ENCODE results near the gene INAFM1. TPM values are rescaled to one million over a fixed set of nuclear protein-coding genes. Genes with fewer than 3 reads are reported as not detected.
A peak's percentile ranks its signal among the peaks of the same experiment; 100 is the strongest.

The INAFM1 gene
- total RNA-seq, 1 experiment from 2014 or later: 8.1 TPM

- TF ChIP-seq ATF3 (CRISPR knock-in tag; conservative IDR thresholded peaks at IDR 0.05) (peak; percentile 60; the same call in 1 of the 2 replicates), ZNF425 (CRISPR knock-in tag; conservative IDR thresholded peaks at IDR 0.05) (no peak), E2F5 (CRISPR knock-in tag; IDR thresholded peaks at IDR 0.05) (peak; percentile 67; the same call in 1 of the 2 replicates), TCF7 (CRISPR knock-in tag; IDR thresholded peaks at IDR 0.05; ENCODE audit: low read depth) (0 out of 2 replicates have a peak, but pooled peaks have one; percentile 7), ZMAT4 (CRISPR knock-in tag; IDR thresholded peaks at IDR 0.05) (no peak), MAX (CRISPR knock-in tag; IDR thresholded peaks at IDR 0.05) (peak; percentile 88), ZNF121 (CRISPR knock-in tag; IDR thresholded peaks at IDR 0.05) (0 out of 2 replicates have a peak, but pooled peaks have one; percentile 60), ZNF138 (CRISPR knock-in tag; conservative IDR thresholded peaks at IDR 0.05) (no peak), FOXK1 (CRISPR knock-in tag; IDR thresholded peaks at IDR 0.05) (peak; percentile 70; the same call in 1 of the 2 replicates), CDX4 (CRISPR knock-in tag; IDR thresholded peaks at IDR 0.05; ENCODE audit: borderline replicate concordance) (no peak), TP53 (CRISPR knock-in tag; IDR thresholded peaks at IDR 0.05) (0 out of 2 replicates have a peak, but pooled peaks have one; percentile 78), CREM (CRISPR knock-in tag; IDR thresholded peaks at IDR 0.05) (peak; percentile 69; the same call in 1 of the 2 replicates), HMGA2 (CRISPR knock-in tag; IDR thresholded peaks at IDR 0.05) (no peak), NFYB (CRISPR knock-in tag; conservative IDR thresholded peaks at IDR 0.05; ENCODE audit: low read depth) (no peak), ZNF232 (CRISPR knock-in tag; IDR thresholded peaks at IDR 0.05) (no peak), ZBTB21 (CRISPR knock-in tag; IDR thresholded peaks at IDR 0.05; ENCODE audit: borderline replicate concordance) (peak; percentile 67; the same call in 1 of the 2 replicates)
- TF ChIP-seq, protein P1, sequence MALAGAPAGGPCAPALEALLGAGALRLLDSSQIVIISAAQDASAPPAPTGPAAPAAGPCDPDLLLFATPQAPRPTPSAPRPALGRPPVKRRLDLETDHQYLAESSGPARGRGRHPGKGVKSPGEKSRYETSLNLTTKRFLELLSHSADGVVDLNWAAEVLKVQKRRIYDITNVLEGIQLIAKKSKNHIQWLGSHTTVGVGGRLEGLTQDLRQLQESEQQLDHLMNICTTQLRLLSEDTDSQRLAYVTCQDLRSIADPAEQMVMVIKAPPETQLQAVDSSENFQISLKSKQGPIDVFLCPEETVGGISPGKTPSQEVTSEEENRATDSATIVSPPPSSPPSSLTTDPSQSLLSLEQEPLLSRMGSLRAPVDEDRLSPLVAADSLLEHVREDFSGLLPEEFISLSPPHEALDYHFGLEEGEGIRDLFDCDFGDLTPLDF (CRISPR knock-in tag; IDR thresholded peaks at IDR 0.05): 0 out of 2 replicates have a peak, but pooled peaks have one; percentile 31
- TF ChIP-seq, protein P2, sequence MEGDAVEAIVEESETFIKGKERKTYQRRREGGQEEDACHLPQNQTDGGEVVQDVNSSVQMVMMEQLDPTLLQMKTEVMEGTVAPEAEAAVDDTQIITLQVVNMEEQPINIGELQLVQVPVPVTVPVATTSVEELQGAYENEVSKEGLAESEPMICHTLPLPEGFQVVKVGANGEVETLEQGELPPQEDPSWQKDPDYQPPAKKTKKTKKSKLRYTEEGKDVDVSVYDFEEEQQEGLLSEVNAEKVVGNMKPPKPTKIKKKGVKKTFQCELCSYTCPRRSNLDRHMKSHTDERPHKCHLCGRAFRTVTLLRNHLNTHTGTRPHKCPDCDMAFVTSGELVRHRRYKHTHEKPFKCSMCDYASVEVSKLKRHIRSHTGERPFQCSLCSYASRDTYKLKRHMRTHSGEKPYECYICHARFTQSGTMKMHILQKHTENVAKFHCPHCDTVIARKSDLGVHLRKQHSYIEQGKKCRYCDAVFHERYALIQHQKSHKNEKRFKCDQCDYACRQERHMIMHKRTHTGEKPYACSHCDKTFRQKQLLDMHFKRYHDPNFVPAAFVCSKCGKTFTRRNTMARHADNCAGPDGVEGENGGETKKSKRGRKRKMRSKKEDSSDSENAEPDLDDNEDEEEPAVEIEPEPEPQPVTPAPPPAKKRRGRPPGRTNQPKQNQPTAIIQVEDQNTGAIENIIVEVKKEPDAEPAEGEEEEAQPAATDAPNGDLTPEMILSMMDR (IDR thresholded peaks at IDR 0.05): peak; percentile 88
Measured at GRCh38 chr19:47243776-47244547, 30.7 kb upstream of the INAFM1 start (continued).

Data from WTC11 (cell line).